Measurements from ENCODE around the gene CFAP70.

DNA sequence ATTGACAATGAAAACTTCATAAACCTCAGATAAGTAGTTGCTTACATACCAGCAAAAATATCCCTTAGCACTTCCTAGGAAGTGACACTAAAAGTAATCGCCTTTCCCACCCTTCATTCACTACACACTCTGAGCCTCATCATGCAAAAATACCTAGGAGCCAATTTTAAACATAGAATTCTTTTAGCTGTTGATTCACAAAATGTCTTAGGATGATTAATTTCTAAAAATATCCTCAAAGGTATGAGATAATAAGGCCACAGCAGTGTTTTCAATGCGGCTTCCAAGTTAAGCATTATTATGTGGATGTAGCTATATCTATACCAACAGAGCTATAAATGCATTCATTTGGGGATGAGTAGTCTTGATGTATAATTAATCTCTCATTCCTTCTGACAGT is 124.8 kb downstream of the CFAP70 start:
- TF ChIP-seq, protein P1, sequence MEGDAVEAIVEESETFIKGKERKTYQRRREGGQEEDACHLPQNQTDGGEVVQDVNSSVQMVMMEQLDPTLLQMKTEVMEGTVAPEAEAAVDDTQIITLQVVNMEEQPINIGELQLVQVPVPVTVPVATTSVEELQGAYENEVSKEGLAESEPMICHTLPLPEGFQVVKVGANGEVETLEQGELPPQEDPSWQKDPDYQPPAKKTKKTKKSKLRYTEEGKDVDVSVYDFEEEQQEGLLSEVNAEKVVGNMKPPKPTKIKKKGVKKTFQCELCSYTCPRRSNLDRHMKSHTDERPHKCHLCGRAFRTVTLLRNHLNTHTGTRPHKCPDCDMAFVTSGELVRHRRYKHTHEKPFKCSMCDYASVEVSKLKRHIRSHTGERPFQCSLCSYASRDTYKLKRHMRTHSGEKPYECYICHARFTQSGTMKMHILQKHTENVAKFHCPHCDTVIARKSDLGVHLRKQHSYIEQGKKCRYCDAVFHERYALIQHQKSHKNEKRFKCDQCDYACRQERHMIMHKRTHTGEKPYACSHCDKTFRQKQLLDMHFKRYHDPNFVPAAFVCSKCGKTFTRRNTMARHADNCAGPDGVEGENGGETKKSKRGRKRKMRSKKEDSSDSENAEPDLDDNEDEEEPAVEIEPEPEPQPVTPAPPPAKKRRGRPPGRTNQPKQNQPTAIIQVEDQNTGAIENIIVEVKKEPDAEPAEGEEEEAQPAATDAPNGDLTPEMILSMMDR (IDR thresholded peaks at IDR 0.05; ENCODE audit: low read length), result no peak
- no peak for TF ChIP-seq EZH2 (IDR thresholded peaks at IDR 0.05; ENCODE audit: borderline replicate concordance, low read length)
